C4-2B (cell line): ENCODE data around the gene TIMP1.

Experiments
- H3K27ac ChIP-seq: fragments of 450-650 bp; 2 replicates; pipeline ENCODE4 v1.5.1; 2017
- ZFX ChIP-seq: fragments of 450-650 bp; IDR thresholded peaks from 2 replicates; pipeline ENCODE4 v1.6.1; 2017
- TF ChIP-seq, protein P1 (sequence below): fragments of 450-650 bp; conservative IDR thresholded peaks from 2 replicates; pipeline ENCODE4 v1.5.1; 2017; ENCODE audit warnings: mild to moderate bottlenecking

Gene TIMP1

GRCh38 chrX:47566841-47567240, 15.4 kb upstream of the TIMP1 start:
- no peak for TF ChIP-seq ZFX
- TF ChIP-seq, protein P1, sequence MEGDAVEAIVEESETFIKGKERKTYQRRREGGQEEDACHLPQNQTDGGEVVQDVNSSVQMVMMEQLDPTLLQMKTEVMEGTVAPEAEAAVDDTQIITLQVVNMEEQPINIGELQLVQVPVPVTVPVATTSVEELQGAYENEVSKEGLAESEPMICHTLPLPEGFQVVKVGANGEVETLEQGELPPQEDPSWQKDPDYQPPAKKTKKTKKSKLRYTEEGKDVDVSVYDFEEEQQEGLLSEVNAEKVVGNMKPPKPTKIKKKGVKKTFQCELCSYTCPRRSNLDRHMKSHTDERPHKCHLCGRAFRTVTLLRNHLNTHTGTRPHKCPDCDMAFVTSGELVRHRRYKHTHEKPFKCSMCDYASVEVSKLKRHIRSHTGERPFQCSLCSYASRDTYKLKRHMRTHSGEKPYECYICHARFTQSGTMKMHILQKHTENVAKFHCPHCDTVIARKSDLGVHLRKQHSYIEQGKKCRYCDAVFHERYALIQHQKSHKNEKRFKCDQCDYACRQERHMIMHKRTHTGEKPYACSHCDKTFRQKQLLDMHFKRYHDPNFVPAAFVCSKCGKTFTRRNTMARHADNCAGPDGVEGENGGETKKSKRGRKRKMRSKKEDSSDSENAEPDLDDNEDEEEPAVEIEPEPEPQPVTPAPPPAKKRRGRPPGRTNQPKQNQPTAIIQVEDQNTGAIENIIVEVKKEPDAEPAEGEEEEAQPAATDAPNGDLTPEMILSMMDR = no peak
- no peak overlapping the region for H3K27ac ChIP-seq

- no peak for TF ChIP-seq ZFX
- TF ChIP-seq, protein P1 = no peak; the same call in 1 of the 2 replicates
- H3K27ac ChIP-seq = no peak overlapping the region
Measured at GRCh38 chrX:47568656-47569295, 13.5 kb upstream of the TIMP1 start.

GRCh38 chrX:47570794-47571193, 11.4 kb upstream of the TIMP1 start:
- TF ChIP-seq, protein P1 = no peak
- no peak for TF ChIP-seq ZFX
- H3K27ac ChIP-seq = no peak overlapping the region

DNA sequence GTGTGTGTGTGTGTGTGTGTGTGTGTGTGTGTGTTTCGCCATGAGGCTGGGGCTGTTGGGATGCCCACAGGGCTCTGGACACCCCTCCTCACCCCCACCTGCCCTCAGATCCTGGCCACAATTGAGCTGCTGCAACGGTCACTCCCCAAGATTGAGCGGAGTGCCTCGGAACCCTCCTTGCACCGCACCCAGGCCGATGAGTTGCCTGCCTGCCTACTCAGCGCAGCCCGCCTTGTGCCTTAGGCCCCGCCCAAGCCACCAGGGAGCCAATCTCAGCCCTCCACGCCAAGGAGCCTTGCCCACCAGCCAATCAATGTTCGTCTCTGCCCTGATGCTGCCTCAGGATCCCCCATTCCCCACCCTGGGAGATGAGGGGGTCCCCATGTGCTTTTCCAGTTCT, 11.0 kb upstream of the TIMP1 start:
- H3K27ac ChIP-seq = no peak overlapping the region
- TF ChIP-seq, protein P1 = no peak
- TF ChIP-seq ZFX = no peak

GRCh38 chrX:47571896-47572295, 10.3 kb upstream of the TIMP1 start:
- no peak for TF ChIP-seq ZFX
- TF ChIP-seq, protein P1 = no peak
- no peak overlapping the region for H3K27ac ChIP-seq

- TF ChIP-seq, protein P1 = no peak
- TF ChIP-seq ZFX = no peak
- H3K27ac ChIP-seq = no peak overlapping the region
Measured at GRCh38 chrX:47572773-47573340, 9.4 kb upstream of the TIMP1 start.

DNA sequence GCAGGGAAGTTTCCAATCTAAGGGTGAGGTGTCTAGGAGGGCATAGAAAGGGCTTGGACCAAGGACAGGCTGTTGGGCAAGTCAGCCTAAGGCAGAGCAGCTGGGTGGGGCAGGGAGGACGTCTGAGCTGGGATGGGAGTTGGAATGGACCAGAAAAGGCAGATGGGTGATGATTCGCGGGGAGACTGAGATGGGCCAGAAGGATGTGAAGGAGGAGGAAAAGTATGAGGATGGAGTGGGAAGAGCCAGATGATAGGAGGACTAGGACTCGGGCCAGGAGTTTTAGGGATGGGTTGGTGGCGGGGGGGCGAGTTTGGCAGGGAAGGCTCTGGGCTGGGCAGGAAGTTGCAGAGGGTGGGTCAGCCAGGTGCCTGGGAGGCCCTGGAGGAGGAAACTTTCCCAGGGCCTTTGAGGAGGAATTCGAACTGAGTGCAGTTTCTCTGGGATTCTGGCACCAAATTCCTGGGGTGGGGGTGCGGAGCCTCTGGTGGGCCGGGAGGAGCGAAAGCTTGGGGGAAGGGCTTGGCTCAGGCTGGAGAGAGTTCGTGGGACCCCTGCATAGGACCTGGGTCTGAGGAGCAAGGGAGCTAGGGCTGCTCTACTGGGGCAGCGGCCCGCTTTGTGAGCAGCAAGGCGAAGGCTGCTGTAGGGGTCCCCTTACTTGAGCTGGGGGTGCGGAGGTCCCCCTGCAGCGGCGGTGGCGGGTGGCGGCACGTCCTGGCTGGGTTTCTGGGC, 8.7 kb upstream of the TIMP1 start:
- H3K27ac ChIP-seq = no peak overlapping the region
- TF ChIP-seq ZFX = no peak
- TF ChIP-seq, protein P1 = no peak
